GM12873 (cell line): ENCODE results near the gene KRT40.

Source experiments
- TF ChIP-seq, protein P1 (sequence below): IDR thresholded peaks from 2 replicates; pipeline ENCODE4 v1.5.1; 2012; ENCODE audit warnings: low read depth, mild to moderate bottlenecking, moderate library complexity, low read length, control low read depth; ENCODE audit not compliant: insufficient read depth; ENCODE audit errors: missing control alignments

Gene KRT40

GRCh38 chr17:40945414-40945813, 38.7 kb downstream of the KRT40 start:
- TF ChIP-seq, protein P1, sequence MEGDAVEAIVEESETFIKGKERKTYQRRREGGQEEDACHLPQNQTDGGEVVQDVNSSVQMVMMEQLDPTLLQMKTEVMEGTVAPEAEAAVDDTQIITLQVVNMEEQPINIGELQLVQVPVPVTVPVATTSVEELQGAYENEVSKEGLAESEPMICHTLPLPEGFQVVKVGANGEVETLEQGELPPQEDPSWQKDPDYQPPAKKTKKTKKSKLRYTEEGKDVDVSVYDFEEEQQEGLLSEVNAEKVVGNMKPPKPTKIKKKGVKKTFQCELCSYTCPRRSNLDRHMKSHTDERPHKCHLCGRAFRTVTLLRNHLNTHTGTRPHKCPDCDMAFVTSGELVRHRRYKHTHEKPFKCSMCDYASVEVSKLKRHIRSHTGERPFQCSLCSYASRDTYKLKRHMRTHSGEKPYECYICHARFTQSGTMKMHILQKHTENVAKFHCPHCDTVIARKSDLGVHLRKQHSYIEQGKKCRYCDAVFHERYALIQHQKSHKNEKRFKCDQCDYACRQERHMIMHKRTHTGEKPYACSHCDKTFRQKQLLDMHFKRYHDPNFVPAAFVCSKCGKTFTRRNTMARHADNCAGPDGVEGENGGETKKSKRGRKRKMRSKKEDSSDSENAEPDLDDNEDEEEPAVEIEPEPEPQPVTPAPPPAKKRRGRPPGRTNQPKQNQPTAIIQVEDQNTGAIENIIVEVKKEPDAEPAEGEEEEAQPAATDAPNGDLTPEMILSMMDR, result no peak

GRCh38 chr17:40944531-40944930, 39.6 kb downstream of the KRT40 start:
- TF ChIP-seq, protein P1, result no peak

GRCh38 chr17:40942553-40942952, 41.6 kb downstream of the KRT40 start:
- TF ChIP-seq, protein P1, result no peak

GRCh38 chr17:40940266-40940665, 43.9 kb downstream of the KRT40 start:
- TF ChIP-seq, protein P1, result no peak

DNA sequence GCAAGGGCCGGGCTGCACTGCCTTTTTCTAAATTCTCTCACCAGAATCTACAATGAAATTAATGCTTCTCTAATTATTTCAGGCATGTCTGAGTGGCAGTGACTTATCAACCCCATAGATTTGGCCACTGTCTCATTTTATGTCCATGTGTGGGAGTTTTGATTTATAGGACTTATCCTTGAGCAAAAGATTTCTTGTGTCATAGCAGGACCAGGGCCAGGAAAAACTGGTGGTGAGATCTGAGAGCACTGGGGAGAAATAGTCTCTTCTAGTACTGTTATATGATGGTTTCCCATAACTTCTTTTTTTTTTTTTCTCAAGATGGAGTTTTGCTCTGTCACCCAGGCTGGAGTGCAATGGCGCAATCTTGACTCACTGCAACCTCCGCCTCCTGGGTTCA, 45.1 kb downstream of the KRT40 start:
- TF ChIP-seq, protein P1, result no peak

DNA sequence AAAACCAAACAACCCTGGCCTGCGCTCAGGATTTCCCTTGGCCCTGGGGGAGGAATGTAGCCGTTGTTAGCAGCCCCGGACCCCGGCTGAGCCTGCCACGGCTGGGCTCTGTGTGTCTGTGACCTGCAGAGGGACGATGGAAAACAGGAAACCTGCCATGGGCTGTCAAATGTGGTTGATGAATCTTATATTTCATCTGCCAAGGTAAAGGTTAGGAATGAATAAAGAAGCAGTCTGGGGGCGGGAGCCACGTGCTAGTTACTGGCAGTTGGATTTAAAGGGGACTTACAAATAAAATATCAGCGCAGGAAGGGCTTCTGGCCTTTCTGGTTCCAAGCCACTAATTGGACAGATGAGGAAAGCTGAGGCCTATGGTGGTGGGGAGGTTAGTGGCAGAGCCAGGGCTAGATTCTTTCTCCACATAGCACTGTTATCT, 46.7 kb downstream of the KRT40 start, which contains the start of gene KRT23:
Gene KRT23, minus strand, starts transcription at position 263 of the 436 bp plus-strand sequence. CDS start 1,043 bp downstream, outside the sequence.
- TF ChIP-seq, protein P1, result no peak

DNA sequence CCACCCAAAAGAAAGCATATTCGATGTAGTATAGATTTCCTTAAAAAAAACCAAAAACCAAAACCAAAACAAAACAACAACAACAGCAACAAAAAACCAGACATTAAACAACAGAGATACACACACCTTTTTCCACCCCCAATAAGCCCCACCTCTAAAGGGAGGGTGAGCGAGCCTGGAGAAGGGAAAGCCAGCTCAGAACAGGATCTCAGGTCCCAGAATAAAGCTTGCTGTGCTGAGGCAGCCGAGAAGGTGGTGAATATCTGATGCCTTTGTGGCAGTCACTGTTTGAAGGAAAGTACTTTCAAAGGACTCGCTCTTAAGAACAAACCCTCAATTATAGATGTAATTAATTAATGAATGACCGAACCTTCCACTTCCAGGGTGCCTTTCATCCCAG, 47.1 kb downstream of the KRT40 start:
- TF ChIP-seq, protein P1, result no peak
